Measurements from ENCODE around the gene ZBTB16.

Gene ZBTB16

GRCh38 chr11:114156782-114157181, 97.3 kb downstream of the ZBTB16 start:
- no peak for TF ChIP-seq CTCF (IDR thresholded peaks at IDR 0.05; ENCODE audit: control extremely low read depth, extremely low read depth, low read depth, missing control alignments)
- POLR2A ChIA-PET: no interaction called here
- CTCF ChIA-PET: no interaction called here
- no peak for DNase-seq (ENCODE audit: extremely low spot score)

- POLR2A ChIA-PET: interaction anchor here (0.5 kb wide), 1 partner anchor 84 kb away, joined by 4 read pairs; no protein-coding TSS in a partner anchor
- DNase-seq (ENCODE audit: extremely low spot score): no peak
- CTCF ChIA-PET: no interaction called here
- TF ChIP-seq CTCF (IDR thresholded peaks at IDR 0.05; ENCODE audit: control extremely low read depth, extremely low read depth, low read depth, missing control alignments): no peak
Measured at GRCh38 chr11:114157476-114158050, 98.1 kb downstream of the ZBTB16 start.

GRCh38 chr11:114158421-114158820, 98.9 kb downstream of the ZBTB16 start:
- POLR2A ChIA-PET: interaction anchor here (0.5 kb wide), 1 partner anchor 85 kb away, joined by 4 read pairs; no protein-coding TSS in a partner anchor
- CTCF ChIA-PET: no interaction called here
- TF ChIP-seq CTCF (IDR thresholded peaks at IDR 0.05; ENCODE audit: control extremely low read depth, extremely low read depth, low read depth, missing control alignments): no peak

GRCh38 chr11:114158886-114159285, 99.4 kb downstream of the ZBTB16 start:
- no peak for TF ChIP-seq CTCF (IDR thresholded peaks at IDR 0.05; ENCODE audit: control extremely low read depth, extremely low read depth, low read depth, missing control alignments)
- POLR2A ChIA-PET: no interaction called here
- CTCF ChIA-PET: no interaction called here
- no peak for DNase-seq (ENCODE audit: extremely low spot score)

More at GRCh38 chr11:114158421-114158820, 98.9 kb downstream of the ZBTB16 start:
- no peak for DNase-seq (ENCODE audit: extremely low spot score)

- POLR2A ChIA-PET: no interaction called here
- DNase-seq (ENCODE audit: extremely low spot score): no peak
- CTCF ChIA-PET: no interaction called here
- no peak for TF ChIP-seq CTCF (IDR thresholded peaks at IDR 0.05; ENCODE audit: control extremely low read depth, extremely low read depth, low read depth, missing control alignments)
Measured at GRCh38 chr11:114159320-114159719, 99.8 kb downstream of the ZBTB16 start.

- POLR2A ChIA-PET: no interaction called here
Measured at GRCh38 chr11:114159802-114160632, 100.5 kb downstream of the ZBTB16 start.

More at GRCh38 chr11:114159802-114160632, 100.5 kb downstream of the ZBTB16 start:
- no peak for DNase-seq (ENCODE audit: extremely low spot score)
- CTCF ChIA-PET: no interaction called here
- TF ChIP-seq CTCF (IDR thresholded peaks at IDR 0.05; ENCODE audit: control extremely low read depth, extremely low read depth, low read depth, missing control alignments): no peak

All from GM10248 (cell line).